SHP77 (cell line): ENCODE data around the gene IL25.
"Not testable (repeated sequence)": the region's sequence is repeated elsewhere in the genome, so short reads cannot be mapped to it uniquely, and the experiment has no call there.

Source experiments
- DNase-seq, 2 experiments: peaks; one replicate each; lab custom pipeline; 2025; lab: John Stamatoyannopoulos, UW

The IL25 gene

GRCh38 chr14:23389871-23390270, 17.3 kb downstream of the IL25 start:
- not testable (repeated sequence) for DNase-seq

- DNase-seq = no peak
Observed at GRCh38 chr14:23392613-23393012, 20.0 kb downstream of the IL25 start.

- no peak for DNase-seq
Observed at GRCh38 chr14:23396126-23396525, 23.5 kb downstream of the IL25 start.

- DNase-seq = no peak
Observed at GRCh38 chr14:23396781-23397407, 24.3 kb downstream of the IL25 start.

- peak; percentile 79 to 82 for DNase-seq
Observed at GRCh38 chr14:23398348-23398747, 25.7 kb downstream of the IL25 start.

GRCh38 chr14:23399136-23399535, 26.5 kb downstream of the IL25 start:
- DNase-seq = no peak

- no peak for DNase-seq
Observed at GRCh38 chr14:23399591-23399990, 27.0 kb downstream of the IL25 start.

- DNase-seq = not testable (repeated sequence)
Observed at GRCh38 chr14:23400496-23401149, 28.0 kb downstream of the IL25 start.

- no peak for DNase-seq
Observed at GRCh38 chr14:23401291-23401690, 28.7 kb downstream of the IL25 start.

GRCh38 chr14:23402296-23403138, 29.9 kb downstream of the IL25 start:
- DNase-seq = no peak

GRCh38 chr14:23403139-23403438, 30.5 kb downstream of the IL25 start:
- DNase-seq = no peak

- no peak for DNase-seq
Observed at GRCh38 chr14:23403908-23404307, 31.3 kb downstream of the IL25 start.

GRCh38 chr14:23404331-23404900, 31.8 kb downstream of the IL25 start:
- DNase-seq = no peak

GRCh38 chr14:23405096-23405495, 32.5 kb downstream of the IL25 start:
- no peak for DNase-seq

- DNase-seq = no peak
Observed at GRCh38 chr14:23405516-23406025, 33.0 kb downstream of the IL25 start.

- DNase-seq = no peak
Observed at GRCh38 chr14:23406244-23406643, 33.6 kb downstream of the IL25 start.

GRCh38 chr14:23406725-23407355, 34.2 kb downstream of the IL25 start:
- no peak for DNase-seq

GRCh38 chr14:23407516-23408306, 35.1 kb downstream of the IL25 start, which contains the start of gene MYH6:
MYH6 (minus strand) TSS chr14:23408273; CDS start chr14:23407223, 1,050 bp downstream.
- no peak for DNase-seq

- DNase-seq = no peak
Observed at GRCh38 chr14:23408307-23408630, 35.7 kb downstream of the IL25 start.

- DNase-seq = no peak
Observed at GRCh38 chr14:23409475-23409874, 36.9 kb downstream of the IL25 start.

GRCh38 chr14:23409966-23410635, 37.5 kb downstream of the IL25 start:
- no peak for DNase-seq
